Measurements from ENCODE around the gene CTNS.

GRCh38 chr17:3667366-3668278 is 31.1 kb downstream of the CTNS start:
- TF ChIP-seq CTCF (conservative IDR thresholded peaks at IDR 0.05) (no peak), ZFX (IDR thresholded peaks at IDR 0.05) (peak; percentile 39; the same call in 1 of the 2 replicates)
